Activated CD4-positive, alpha-beta T cell treated with anti-CD3 and anti-CD28 coated beads for 1 hour (primary cell): ENCODE results near the gene ERCC8.
"Not testable (repeated sequence)": the region's sequence is repeated elsewhere in the genome, so short reads cannot be mapped to it uniquely, and the experiment has no call there.

Experiments used
- DNase-seq: peaks from one replicate; pipeline ENCODE4 v3.0.0-alpha.2; 2020

ERCC8 gene

GRCh38 chr5:60903356-60903755, 41.5 kb downstream of the ERCC8 start:
- no peak for DNase-seq

GRCh38 chr5:60896991-60897390, 47.9 kb downstream of the ERCC8 start:
- DNase-seq, result no peak

- no peak for DNase-seq
Measured at GRCh38 chr5:60893521-60893920, 51.3 kb downstream of the ERCC8 start.

GRCh38 chr5:60891667-60892066, 53.2 kb downstream of the ERCC8 start:
- DNase-seq, result no peak

- DNase-seq, result no peak
Measured at GRCh38 chr5:60888359-60889061, 56.4 kb downstream of the ERCC8 start.

GRCh38 chr5:60887746-60888145, 57.1 kb downstream of the ERCC8 start:
- no peak for DNase-seq

GRCh38 chr5:60887096-60887495, 57.8 kb downstream of the ERCC8 start:
- DNase-seq, result no peak

- DNase-seq, result no peak
Measured at GRCh38 chr5:60886158-60886557, 58.7 kb downstream of the ERCC8 start.

GRCh38 chr5:60883229-60883628, 61.6 kb downstream of the ERCC8 start:
- DNase-seq, result no peak

- DNase-seq, result no peak
Measured at GRCh38 chr5:60872892-60873291, 72.0 kb downstream of the ERCC8 start.

GRCh38 chr5:60870857-60871256, 74.0 kb downstream of the ERCC8 start:
- no peak for DNase-seq

GRCh38 chr5:60860572-60860971, 84.3 kb downstream of the ERCC8 start:
- DNase-seq, result not testable (repeated sequence)

- DNase-seq, result no peak
Measured at GRCh38 chr5:60856066-60856465, 88.8 kb downstream of the ERCC8 start.

- DNase-seq, result no peak
Measured at GRCh38 chr5:60852940-60853339, 91.9 kb downstream of the ERCC8 start.

- DNase-seq, result no peak
Measured at GRCh38 chr5:60852317-60852716, 92.6 kb downstream of the ERCC8 start.

- DNase-seq, result no peak
Measured at GRCh38 chr5:60851626-60852025, 93.2 kb downstream of the ERCC8 start.

- no peak for DNase-seq
Measured at GRCh38 chr5:60846298-60846697, 98.6 kb downstream of the ERCC8 start.

- DNase-seq, result no peak
Measured at GRCh38 chr5:60843936-60844905, 100.6 kb downstream of the ERCC8 start, which contains the start of gene ELOVL7. TSS of gene ELOVL7 (minus strand) at chr5:60844269. CDS start at chr5:60787397, 56,872 bp downstream.

GRCh38 chr5:60843386-60843935, 101.4 kb downstream of the ERCC8 start:
- DNase-seq, result no peak

- no peak for DNase-seq
Measured at GRCh38 chr5:60842871-60843385, 101.9 kb downstream of the ERCC8 start.

- no peak for DNase-seq
Measured at GRCh38 chr5:60841361-60841760, 103.5 kb downstream of the ERCC8 start.

- no peak for DNase-seq
Measured at GRCh38 chr5:60836131-60836530, 108.7 kb downstream of the ERCC8 start.

- DNase-seq, result no peak
Measured at GRCh38 chr5:60835554-60835953, 109.3 kb downstream of the ERCC8 start.
